ENCODE results near the gene SH2D4B. TPM values are rescaled to one million over a fixed set of nuclear protein-coding genes. Genes with fewer than 3 reads are reported as not detected.

The SH2D4B gene
- polyA plus RNA-seq, 1 experiment, result not detected

- TF ChIP-seq CTCF (IDR thresholded peaks at IDR 0.05; ENCODE audit: insufficient read depth, low read depth, low read length), result no peak
- POLR2A ChIA-PET, result no interaction called here
Measured at GRCh38 chr10:80498078-80498832, 39.4 kb upstream of the SH2D4B start.

GRCh38 chr10:80498833-80499741 lies 38.6 kb upstream of the SH2D4B start:
- Histone ChIP-seq H3K4me3 (ENCODE audit: low read depth, low read length) (no peak overlapping the region), H3K36me3 (ENCODE audit: control insufficient read depth, insufficient read depth, low read length) (no peaks in the 10 kb centered on the region), H3K27me3 (ENCODE audit: control insufficient read depth, insufficient read depth, low read length) (no peaks in the 10 kb centered on the region)
- peak; percentile 90 for DNase-seq (ENCODE audit: low read depth)
- POLR2A ChIA-PET, result no interaction called here
- TF ChIP-seq CTCF (IDR thresholded peaks at IDR 0.05; ENCODE audit: insufficient read depth, low read depth, low read length), result 0 out of 2 replicates have a peak, but pooled peaks have one; percentile 14
- CTCF ChIA-PET, result interaction anchor here (1.3 to 19.0 kb wide), 4 partner anchors 10 to 48 kb away, joined by 4 to 661 read pairs (median 8); partner anchors contain the start of gene TSPAN14

More at GRCh38 chr10:80498078-80498832, 39.4 kb upstream of the SH2D4B start:
- Histone ChIP-seq H3K36me3 (ENCODE audit: control insufficient read depth, insufficient read depth, low read length) (no peaks in the 10 kb centered on the region), H3K4me3 (ENCODE audit: low read depth, low read length) (no peak overlapping the region), H3K27me3 (ENCODE audit: control insufficient read depth, insufficient read depth, low read length) (no peaks in the 10 kb centered on the region)
- no peak for DNase-seq (ENCODE audit: low read depth)
- CTCF ChIA-PET, result interaction anchor here (0.8 to 19.0 kb wide), 6 partner anchors 7 to 47 kb away, joined by 3 to 661 read pairs (median 8); partner anchors contain the start of gene TSPAN14

- Histone ChIP-seq H3K27me3 (ENCODE audit: control insufficient read depth, insufficient read depth, low read length) (no peaks in the 10 kb centered on the region), H3K4me3 (ENCODE audit: low read depth, low read length) (no peak overlapping the region), H3K36me3 (ENCODE audit: control insufficient read depth, insufficient read depth, low read length) (no peaks in the 10 kb centered on the region)
- POLR2A ChIA-PET, result interaction anchor here (0.8 kb wide), 1 partner anchor 40 kb away, joined by 31 read pairs; no protein-coding TSS in a partner anchor
- DNase-seq (ENCODE audit: low read depth), result no peak
- no peak for TF ChIP-seq CTCF (IDR thresholded peaks at IDR 0.05; ENCODE audit: insufficient read depth, low read depth, low read length)
- CTCF ChIA-PET, result interaction anchor here (0.6 to 19.0 kb wide), 5 partner anchors 33 to 163 kb away, joined by 3 to 661 read pairs (median 3); partner anchors contain the start of gene TSPAN14
Measured at GRCh38 chr10:80500572-80501380, 36.9 kb upstream of the SH2D4B start.

GRCh38 chr10:80501381-80501912 lies 36.3 kb upstream of the SH2D4B start:
- Histone ChIP-seq H3K4me3 (ENCODE audit: low read depth, low read length) (no peak overlapping the region), H3K27me3 (ENCODE audit: control insufficient read depth, insufficient read depth, low read length) (no peaks in the 10 kb centered on the region), H3K36me3 (ENCODE audit: control insufficient read depth, insufficient read depth, low read length) (no peaks in the 10 kb centered on the region)
- POLR2A ChIA-PET, result interaction anchor here (0.8 kb wide), 1 partner anchor 41 kb away, joined by 31 read pairs; no protein-coding TSS in a partner anchor
- CTCF ChIA-PET, result interaction anchor here (0.6 to 19.0 kb wide), 2 partner anchors 34 to 50 kb away, joined by 3 to 661 read pairs; partner anchors contain the start of gene TSPAN14
- TF ChIP-seq CTCF (IDR thresholded peaks at IDR 0.05; ENCODE audit: insufficient read depth, low read depth, low read length), result no peak
- DNase-seq (ENCODE audit: low read depth), result no peak

Data from BJ (cell line).